GM18505 (cell line): ENCODE data around the gene SPAG4.
A peak's percentile ranks its signal among the peaks of the same experiment; 100 is the strongest.

Source experiments
- ATAC-seq: cut with Tn5 transposase; IDR thresholded peaks from one replicate; pipeline ENCODE4 v1.9.1; 2021; ENCODE audit not compliant: unreplicated experiment
- POLR2A ChIP-seq: IDR thresholded peaks from 4 replicates; pipeline ENCODE4 v1.6.1; 2011; ENCODE audit warnings: borderline replicate concordance; ENCODE audit not compliant: insufficient read depth, insufficient read length; ENCODE audit errors: extremely low read depth

The SPAG4 gene

GRCh38 chr20:35641743-35642142 is 26.1 kb downstream of the SPAG4 start:
- no peak for ATAC-seq
- no peak for TF ChIP-seq POLR2A

DNA sequence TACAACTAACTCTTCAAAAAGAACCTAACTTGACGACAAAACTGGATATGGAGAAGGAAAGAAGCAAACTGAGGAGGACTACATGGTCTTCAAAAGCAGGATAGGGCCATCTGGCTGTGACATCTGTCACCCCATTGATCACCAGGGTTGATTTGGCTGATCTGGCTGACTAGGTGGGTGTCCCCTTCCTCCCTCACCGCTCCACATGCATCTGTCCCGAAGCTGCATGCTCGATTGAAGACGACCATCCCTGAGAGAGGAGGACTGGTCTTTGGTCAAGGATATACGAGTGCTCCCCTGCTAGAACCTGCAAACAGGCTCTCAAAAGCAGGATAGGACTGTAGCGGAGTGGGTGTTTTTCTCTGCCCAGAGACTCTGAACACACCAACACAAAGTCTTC is 27.4 kb downstream of the SPAG4 start:
- TF ChIP-seq POLR2A, result no peak
- ATAC-seq, result no peak

GRCh38 chr20:35644806-35645205 is 29.2 kb downstream of the SPAG4 start:
- TF ChIP-seq POLR2A, result no peak
- no peak for ATAC-seq

- TF ChIP-seq POLR2A, result no peak
- no peak for ATAC-seq
Measured at GRCh38 chr20:35648836-35649235, 33.2 kb downstream of the SPAG4 start.

DNA sequence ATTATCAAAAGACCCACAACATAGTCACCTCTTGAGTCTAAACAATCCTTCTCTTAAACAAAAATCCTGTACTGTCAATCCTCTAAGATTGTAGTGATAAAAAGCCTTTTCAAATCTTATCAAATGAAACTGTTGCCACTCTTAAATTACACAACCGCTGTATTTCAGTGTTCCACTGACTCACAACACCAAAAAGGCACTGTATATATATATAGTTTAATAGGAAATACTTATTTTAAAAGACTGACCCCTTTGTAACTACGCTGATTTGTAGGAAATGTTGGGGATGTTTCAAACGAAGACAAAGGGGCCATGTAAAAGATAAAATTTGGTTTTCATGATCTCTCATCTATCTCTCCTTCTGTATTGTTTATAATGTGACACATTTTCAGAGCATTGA is 35.0 kb downstream of the SPAG4 start:
- no peak for ATAC-seq
- peak; percentile 22 for TF ChIP-seq POLR2A

DNA sequence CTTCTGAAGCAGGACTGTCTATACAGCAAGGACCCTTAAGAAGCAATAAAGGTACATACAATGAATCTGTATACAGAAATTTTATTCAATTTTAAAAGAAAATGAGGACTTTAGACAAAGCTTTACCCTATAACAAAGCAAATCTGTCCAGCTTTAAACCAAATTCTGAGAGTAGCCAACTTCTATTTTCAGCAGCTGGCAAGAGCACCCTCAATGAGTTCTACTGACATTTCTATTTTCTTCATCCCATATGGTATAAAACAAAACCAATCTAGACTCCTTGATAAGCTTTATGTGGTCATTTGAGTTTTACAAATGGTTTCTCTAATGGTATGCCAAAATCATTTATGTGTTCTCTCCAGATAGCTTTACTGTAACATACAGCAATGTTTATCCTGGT is 36.3 kb downstream of the SPAG4 start:
- TF ChIP-seq POLR2A, result no peak
- no peak for ATAC-seq

DNA sequence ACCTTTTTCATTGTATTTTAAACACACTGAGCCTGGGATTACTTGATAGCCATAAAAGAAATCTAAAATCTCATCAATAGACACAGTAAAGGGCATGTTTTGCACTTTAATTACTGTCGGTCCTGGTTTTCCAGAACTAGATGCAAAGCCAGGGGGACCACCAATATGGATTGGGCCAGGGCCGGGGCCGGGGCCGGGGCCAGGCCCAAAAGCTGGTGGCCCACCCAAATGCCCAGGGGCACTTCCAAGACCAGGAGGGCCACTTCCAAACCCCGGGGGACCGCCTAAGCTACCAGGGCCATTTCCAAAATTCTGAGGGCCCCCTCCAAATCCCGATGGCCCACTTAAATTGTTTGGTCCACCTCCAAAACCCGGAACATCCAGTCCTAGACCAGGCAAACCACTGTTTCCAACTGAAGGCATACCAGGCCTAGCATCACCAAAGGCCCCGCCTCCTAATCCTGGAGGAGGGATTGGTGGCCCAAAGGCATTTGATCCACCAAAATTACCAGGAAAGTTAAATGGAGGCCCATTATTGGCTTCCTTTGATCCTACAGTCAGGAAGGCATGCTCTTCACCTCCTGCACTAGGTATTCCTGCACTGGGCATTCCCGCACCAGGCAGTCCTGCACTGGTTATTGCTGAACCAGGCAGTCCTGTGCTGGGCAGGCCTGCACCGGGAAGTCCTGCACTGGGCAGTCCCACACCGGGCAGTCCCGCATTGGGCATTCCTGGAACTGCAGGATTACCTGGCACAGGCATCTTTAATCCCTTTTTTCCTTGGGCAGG is 37.2 kb downstream of the SPAG4 start:
- no peak for ATAC-seq
- no peak for TF ChIP-seq POLR2A

DNA sequence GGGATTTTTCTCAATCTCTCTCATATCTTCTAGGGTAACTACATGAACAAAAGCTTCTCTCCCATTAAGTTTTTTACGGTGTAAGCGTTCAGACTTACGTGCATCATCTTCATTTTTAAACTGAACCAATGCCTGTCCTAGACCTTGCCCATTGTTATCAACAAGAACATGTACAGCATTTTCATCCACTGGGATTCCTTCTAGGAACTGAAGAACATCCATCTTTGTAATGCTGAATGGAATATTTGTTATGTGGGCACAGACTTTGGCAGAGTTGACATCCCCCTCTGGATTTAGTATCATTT is 37.8 kb downstream of the SPAG4 start:
- no peak for TF ChIP-seq POLR2A
- ATAC-seq, result no peak

- TF ChIP-seq POLR2A, result no peak
- no peak for ATAC-seq
Measured at GRCh38 chr20:35653893-35654292, 38.3 kb downstream of the SPAG4 start.

DNA sequence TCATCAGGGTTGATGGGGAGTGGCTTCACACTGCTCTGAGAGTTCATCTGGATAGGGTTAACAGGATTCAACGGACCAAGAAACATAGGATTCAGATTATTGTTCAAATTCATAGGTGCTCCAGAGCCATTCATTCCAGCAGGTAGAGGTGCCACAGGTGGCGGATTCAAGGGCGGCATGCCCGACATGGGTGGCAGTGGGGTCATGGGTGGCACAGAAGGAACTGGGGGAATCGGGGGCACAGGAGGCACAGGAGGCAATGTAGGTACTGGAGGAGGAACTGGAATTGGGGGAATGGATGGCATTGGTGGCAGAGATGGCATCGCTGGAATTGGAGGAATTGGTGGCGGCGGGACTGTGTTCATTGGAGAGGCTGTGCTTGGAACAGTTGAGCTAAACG is 38.8 kb downstream of the SPAG4 start:
- ATAC-seq, result no peak
- TF ChIP-seq POLR2A, result peak; percentile 24

- TF ChIP-seq POLR2A, result no peak
- ATAC-seq, result no peak
Measured at GRCh38 chr20:35657271-35657670, 41.6 kb downstream of the SPAG4 start.

DNA sequence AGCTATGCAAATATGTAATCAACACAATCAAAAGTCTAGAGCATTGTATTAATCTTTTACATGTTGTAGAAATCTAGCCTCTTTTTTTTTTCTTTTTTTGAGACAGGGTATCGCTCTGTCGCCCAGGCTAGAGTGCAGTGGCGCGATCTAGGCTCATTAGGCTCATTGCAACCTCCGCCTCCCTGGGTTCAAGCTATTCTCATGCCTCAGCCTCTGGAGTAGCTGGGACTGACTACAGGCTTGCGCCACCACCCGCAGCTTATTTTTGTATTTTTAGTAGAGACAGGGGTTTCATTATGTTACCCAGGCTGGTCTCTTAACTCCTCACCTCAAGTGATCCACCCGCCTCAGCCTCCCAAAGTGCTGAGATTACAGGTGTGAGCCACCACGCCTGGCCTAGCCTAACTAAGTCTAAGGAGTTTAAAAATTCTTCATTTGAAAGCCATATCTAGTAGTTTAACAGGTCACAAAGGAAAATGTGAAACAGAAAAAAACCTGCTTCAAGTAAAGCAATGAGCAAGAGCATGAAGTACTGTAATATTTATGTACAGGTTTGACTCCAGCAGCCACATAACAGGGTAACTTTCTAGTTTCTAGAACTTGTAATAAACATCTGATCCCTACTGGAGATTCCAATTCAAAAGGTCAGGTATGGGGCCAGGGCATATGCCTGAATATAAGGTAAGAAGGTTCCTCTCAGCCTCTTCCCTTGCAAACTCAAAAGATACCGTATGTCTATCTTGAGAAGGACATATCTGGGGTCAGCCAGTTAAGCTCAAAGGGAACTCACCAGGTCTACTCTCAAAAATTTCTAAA is 44.7 kb downstream of the SPAG4 start:
- ATAC-seq, result no peak
- TF ChIP-seq POLR2A, result no peak

GRCh38 chr20:35661053-35661452 is 45.4 kb downstream of the SPAG4 start:
- no peak for ATAC-seq
- TF ChIP-seq POLR2A, result no peak

GRCh38 chr20:35661908-35662307 is 46.3 kb downstream of the SPAG4 start:
- no peak for ATAC-seq
- no peak for TF ChIP-seq POLR2A

DNA sequence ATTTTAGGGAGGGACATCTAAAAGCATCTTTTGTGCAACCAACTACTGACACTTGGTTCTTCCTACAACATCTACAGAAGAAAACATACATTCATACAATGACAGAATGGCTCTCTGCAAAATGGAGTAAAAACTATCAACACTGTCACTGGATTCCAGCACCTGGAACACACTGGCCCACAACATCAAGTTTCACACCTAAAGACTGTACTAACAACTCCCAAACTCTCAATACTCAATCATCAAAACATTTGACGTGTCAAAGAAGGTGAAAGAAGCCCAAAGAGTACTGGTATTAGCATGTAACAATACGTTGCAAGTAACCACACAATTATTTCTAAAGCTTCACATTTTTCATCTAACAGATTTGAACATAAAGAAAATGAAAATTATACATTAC is 46.9 kb downstream of the SPAG4 start:
- no peak for TF ChIP-seq POLR2A
- no peak for ATAC-seq
